Vagina (tissue), 2 donors: ENCODE measurements around the gene AXL. TPM values are rescaled to one million over a fixed set of nuclear protein-coding genes. Genes with fewer than 3 reads are reported as not detected.

Source experiments
- DNase-seq, 2 donors: peaks; one replicate each; pipeline ENCODE4 v3.0.0-alpha.2; 2017; ENCODE audit errors: extremely low spot score in 2 of 2
- H3K27ac ChIP-seq: fragments of 200-600 bp; sonication (generic); one replicate; pipeline ENCODE4 v1.5.1; 2019
- H3K27me3 ChIP-seq: fragments of 200-600 bp; sonication (generic); one replicate; pipeline ENCODE4 v1.5.1; 2019
- H3K36me3 ChIP-seq, 2 donors: fragments of 200-600 bp; sonication (generic); one replicate each; pipeline ENCODE4 v1.5.1; 2017 to 2019
- H3K4me1 ChIP-seq: fragments of 200-600 bp; sonication (generic); one replicate; pipeline ENCODE4 v1.5.1; 2019
- H3K4me3 ChIP-seq, 2 donors: fragments of 200-600 bp; sonication (generic); 1 replicate in 1 of 2; 2 replicates in 1 of 2; pipeline ENCODE4 v1.5.1; 2016 to 2019
- H3K9me3 ChIP-seq: fragments of 200-600 bp; sonication (generic); one replicate; pipeline ENCODE4 v1.5.1; 2019
- CTCF ChIP-seq, 3 experiments: fragments of 450-650 bp in 2 of 3; fragments of 200-600 bp in 1 of 3; sonication (generic) in 1 of 3; IDR thresholded peaks; one replicate each; pipeline ENCODE4 v1.5.1; 2017 to 2019; ENCODE audit warnings: antibody characterized with exemption in 3 of 3, mild to moderate bottlenecking in 2 of 3, moderate library complexity in 2 of 3
- POLR2A ChIP-seq, 2 donors: fragments of 450-650 bp; IDR thresholded peaks; one replicate each; pipeline ENCODE4 v1.6.1; 2017; ENCODE audit warnings: antibody characterized with exemption in 2 of 2, mild to moderate bottlenecking in 2 of 2, moderate library complexity in 2 of 2
- POLR2AphosphoS5 ChIP-seq, 2 donors: sonication (generic); formaldehyde crosslinking; IDR thresholded peaks; one replicate each; pipeline ENCODE4 v1.9.0; 2017; ENCODE audit warnings: antibody characterized with exemption in 2 of 2, mild to moderate bottlenecking in 2 of 2, low read depth in 1 of 2; ENCODE audit not compliant: insufficient read depth in 1 of 2
- intact Hi-C: fragments of 100-400 bp; cut with DNase I; formaldehyde crosslinking; loops from one replicate; pipeline ENCODE4 v1.15.1; 2023
- total RNA-seq: library from RNA; depleted of rRNA; stranded (reverse); fragments of >200 nt; gene quantifications from one replicate; pipeline ENCODE4 v1.2.3, GENCODE V29; 2016

Gene AXL
- total RNA-seq, 1 donor from 2014 or later, result 53.5 TPM

DNA sequence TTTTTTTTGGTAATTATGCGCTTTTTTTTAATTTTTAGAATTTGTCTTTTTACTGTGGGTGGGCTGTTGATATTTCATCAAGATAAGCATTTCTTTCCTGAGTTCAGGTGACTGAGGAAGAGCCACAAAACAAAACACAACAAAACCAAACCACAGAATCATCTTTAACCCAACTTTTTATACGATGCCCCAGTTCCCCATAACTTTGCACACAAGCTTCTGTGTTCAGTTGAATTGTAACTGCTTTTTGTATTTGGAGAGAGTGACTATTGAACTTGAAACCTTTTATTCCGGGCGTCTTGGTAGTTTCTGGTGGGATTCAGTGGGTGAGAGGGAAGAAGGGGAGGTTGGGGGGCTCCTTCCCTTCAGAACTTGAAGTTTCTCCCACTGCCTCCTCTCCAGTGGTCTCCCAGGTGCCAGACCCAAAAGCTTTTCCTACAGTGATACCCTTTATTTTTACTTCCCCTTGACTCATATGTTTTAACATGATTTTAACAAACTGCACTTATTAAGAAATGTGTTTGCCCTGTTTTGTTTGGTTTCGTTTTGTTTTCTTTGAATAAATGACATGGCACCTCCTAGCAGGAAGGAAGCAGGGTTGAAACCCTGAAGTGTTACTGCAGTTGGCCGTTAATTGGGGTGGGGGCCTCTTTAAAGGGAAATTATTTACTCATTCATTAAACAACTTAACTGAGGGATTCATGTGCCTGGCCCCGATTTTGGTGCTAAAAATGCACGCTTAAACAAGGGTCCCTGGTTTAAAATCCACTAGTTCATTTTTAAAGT is 88.3 kb downstream of the AXL start:
- peaks cover 34% of the 10 kb centered on the region for H3K4me1 ChIP-seq

DNA sequence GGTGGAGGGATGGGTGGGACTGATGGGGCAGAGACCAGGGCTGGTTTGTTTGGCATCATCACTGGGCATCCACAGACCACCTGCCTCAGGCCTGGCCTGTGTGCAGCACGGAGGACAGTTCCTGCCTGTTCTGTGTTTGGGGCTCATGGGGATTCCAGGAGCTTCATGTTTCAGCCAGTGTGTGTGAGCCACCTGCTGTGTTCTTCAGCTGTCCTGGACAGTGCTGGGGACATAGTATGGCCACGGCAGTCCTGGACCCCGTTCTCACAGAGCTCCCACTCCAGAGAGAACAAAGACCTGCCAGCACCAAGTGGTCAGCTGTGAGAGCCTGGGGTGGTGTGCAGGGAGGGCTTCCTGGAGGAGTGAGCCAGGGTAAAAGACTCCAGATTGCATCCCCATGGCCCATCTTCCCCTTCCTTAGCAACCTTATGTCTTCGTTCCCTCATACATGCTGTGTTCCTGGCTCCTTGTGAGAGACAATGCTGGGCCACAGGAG is 89.0 kb downstream of the AXL start:
- Histone ChIP-seq H3K4me3 (no peak overlapping the region), H3K9me3 (no peaks in the 10 kb centered on the region), H3K36me3 (peaks cover 0 to 51% of the 10 kb centered on the region in 2 donors), H3K27me3 (no peaks in the 10 kb centered on the region), H3K4me1 (peaks cover 40% of the 10 kb centered on the region), H3K27ac (peak overlapping the region; percentile 94)
- no peak for DNase-seq
- TF ChIP-seq POLR2A (IDR thresholded peaks at IDR 0.05) (no peak), POLR2AphosphoS5 (IDR thresholded peaks at IDR 0.05; ENCODE audit: insufficient read depth in 1 of 2, low read depth in 1 of 2) (peak in 1 of 2 donors; percentile 36)
- intact Hi-C loops, result loop anchor here (5.0 to 10.0 kb wide), 2 partner anchors 41 to 103 kb away; no protein-coding TSS in a partner anchor

More for the DNA sequence above, 88.3 kb downstream of the AXL start:
- H3K9me3 ChIP-seq, result no peaks in the 10 kb centered on the region
- no peak for DNase-seq
- H3K27me3 ChIP-seq, result no peaks in the 10 kb centered on the region
- H3K27ac ChIP-seq, result peak overlapping the region; percentile 94
- H3K36me3 ChIP-seq, result peaks cover 0 to 51% of the 10 kb centered on the region in 2 donors
- intact Hi-C loops, result loop anchor here (5.0 to 10.0 kb wide), 2 partner anchors 40 to 102 kb away; no protein-coding TSS in a partner anchor
- H3K4me3 ChIP-seq, result no peak overlapping the region
- TF ChIP-seq POLR2AphosphoS5 (IDR thresholded peaks at IDR 0.05; ENCODE audit: insufficient read depth in 1 of 2, low read depth in 1 of 2), result no peak
- no peak for TF ChIP-seq CTCF (IDR thresholded peaks at IDR 0.05)
- no peak for TF ChIP-seq POLR2A (IDR thresholded peaks at IDR 0.05)

GRCh38 chr19:41308450-41309179 is 89.6 kb downstream of the AXL start:
- intact Hi-C loops, result loop anchor here (5.0 to 10.0 kb wide), 2 partner anchors 41 to 104 kb away; no protein-coding TSS in a partner anchor
- peak overlapping the region; percentile 94 for H3K27ac ChIP-seq
- DNase-seq, result no peak
- TF ChIP-seq CTCF (IDR thresholded peaks at IDR 0.05) (peak; percentile 96 to 98 (median 97)), POLR2A (IDR thresholded peaks at IDR 0.05) (no peak), POLR2AphosphoS5 (IDR thresholded peaks at IDR 0.05; ENCODE audit: insufficient read depth in 1 of 2, low read depth in 1 of 2) (peak in 1 of 2 donors; percentile 82)
- peaks cover 40% of the 10 kb centered on the region for H3K4me1 ChIP-seq
- H3K27me3 ChIP-seq, result no peaks in the 10 kb centered on the region
- H3K4me3 ChIP-seq, result peak overlapping the region; percentile 69 to 79
- no peaks in the 10 kb centered on the region for H3K9me3 ChIP-seq
- H3K36me3 ChIP-seq, result peaks cover 0 to 49% of the 10 kb centered on the region in 2 donors

DNA sequence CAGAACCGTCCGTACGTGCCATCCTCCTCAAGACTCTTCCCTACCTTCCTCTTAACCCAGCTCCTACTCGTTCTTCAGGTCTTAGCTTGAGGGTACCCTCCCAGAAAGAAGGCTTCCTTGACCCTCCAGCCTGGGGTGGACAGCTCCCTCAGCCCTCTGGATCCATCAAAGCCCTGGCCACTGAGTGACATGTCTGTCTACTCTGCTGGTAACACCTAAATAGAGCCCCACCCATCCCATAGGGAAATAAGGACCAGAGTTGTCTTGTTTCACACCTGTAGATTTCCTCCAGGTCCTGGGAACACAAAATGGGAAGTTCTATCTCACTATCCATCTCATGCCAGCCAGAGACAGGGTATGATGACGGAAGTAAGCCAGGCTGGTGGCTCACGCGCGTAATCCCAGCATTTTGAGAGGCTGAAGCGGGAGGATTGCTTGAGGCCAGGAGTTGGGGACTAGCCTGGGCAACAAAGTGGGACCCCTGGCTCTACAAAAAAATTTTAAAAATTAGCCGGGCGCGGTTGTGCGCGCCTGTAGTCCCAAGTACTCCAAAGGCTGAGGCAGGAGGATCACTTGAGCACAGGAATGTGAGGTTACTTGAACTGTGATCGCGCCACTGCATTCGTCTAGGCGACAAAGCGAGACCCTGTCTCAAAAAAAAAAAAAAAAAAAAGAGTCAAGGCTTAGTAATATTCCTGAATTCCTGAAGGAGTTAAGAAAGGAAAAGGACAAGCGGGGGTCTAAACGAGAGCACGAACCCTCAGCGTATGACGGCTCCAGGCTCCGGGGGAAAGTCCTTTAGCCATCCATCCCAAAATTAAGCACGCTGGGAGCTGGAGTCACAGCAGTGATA is 90.4 kb downstream of the AXL start:
- H3K9me3 ChIP-seq, result no peaks in the 10 kb centered on the region
- H3K4me1 ChIP-seq, result peaks cover 40% of the 10 kb centered on the region
- no peak for DNase-seq
- no peaks in the 10 kb centered on the region for H3K27me3 ChIP-seq
- TF ChIP-seq POLR2A (IDR thresholded peaks at IDR 0.05) (no peak), POLR2AphosphoS5 (IDR thresholded peaks at IDR 0.05; ENCODE audit: insufficient read depth in 1 of 2, low read depth in 1 of 2) (no peak), CTCF (IDR thresholded peaks at IDR 0.05) (no peak)
- H3K36me3 ChIP-seq, result peaks cover 0 to 45% of the 10 kb centered on the region in 2 donors
- intact Hi-C loops, result loop anchor here (5.0 to 10.0 kb wide), 2 partner anchors 42 to 105 kb away; no protein-coding TSS in a partner anchor
- H3K27ac ChIP-seq, result peak overlapping the region; percentile 94
- peak overlapping the region; percentile 69 to 79 for H3K4me3 ChIP-seq
